Mesenchymal stem cell (in vitro differentiated cells and primary cell): ENCODE results near the gene CRHR1.
A peak's percentile ranks its signal among the peaks of the same experiment; 100 is the strongest.

Experiments
- DNase-seq: peaks from one replicate; pipeline ENCODE4 v3.0.0-alpha.2; 2013
- H2AFZ ChIP-seq: one replicate; pipeline ENCODE4 v1.6.1; 2013; ENCODE audit warnings: low read depth, mild to moderate bottlenecking, control low read depth, inconsistent platforms, low read length, moderate library complexity
- H2AK5ac ChIP-seq: 2 replicates; pipeline ENCODE4 v1.6.1; 2013; ENCODE audit warnings: low read length, moderate library complexity, mild to moderate bottlenecking, inconsistent platforms; ENCODE audit not compliant: severe bottlenecking
- H2BK120ac ChIP-seq: one replicate; pipeline ENCODE4 v1.6.1; 2013; ENCODE audit warnings: low read depth, mild to moderate bottlenecking, inconsistent platforms, low read length, moderate library complexity
- H2BK12ac ChIP-seq, 2 experiments: one replicate each; pipeline ENCODE4 v1.6.1; 2013; ENCODE audit warnings: inconsistent platforms in 2 of 2, low read length in 2 of 2, mild to moderate bottlenecking in 2 of 2, moderate library complexity in 2 of 2, control low read depth in 1 of 2
- H2BK15ac ChIP-seq: one replicate; pipeline ENCODE4 v1.6.1; 2013; ENCODE audit warnings: mild to moderate bottlenecking, low read depth, inconsistent platforms; ENCODE audit not compliant: poor library complexity, severe bottlenecking
- H2BK5ac ChIP-seq: 2 replicates; pipeline ENCODE4 v1.6.1; 2013; ENCODE audit warnings: low read depth, mild to moderate bottlenecking, low read length, control low read depth, inconsistent platforms; ENCODE audit not compliant: poor library complexity, severe bottlenecking
- H3K14ac ChIP-seq, 2 experiments: one replicate each; pipeline ENCODE4 v1.6.1; 2013; ENCODE audit warnings: inconsistent platforms in 2 of 2, low read length in 2 of 2, control low read depth in 1 of 2, mild to moderate bottlenecking in 1 of 2, moderate library complexity in 1 of 2
- H3K18ac ChIP-seq, 2 experiments: one replicate each; pipeline ENCODE4 v1.6.1; 2013; ENCODE audit warnings: inconsistent platforms in 2 of 2, low read length in 2 of 2, control low read depth in 1 of 2, low read depth in 1 of 2, mild to moderate bottlenecking in 1 of 2
- H3K23ac ChIP-seq, 2 experiments: one replicate each; pipeline ENCODE4 v1.6.1; 2013; ENCODE audit warnings: inconsistent platforms in 2 of 2, low read length in 2 of 2, mild to moderate bottlenecking in 2 of 2, moderate library complexity in 2 of 2, control low read depth in 1 of 2
- H3K27ac ChIP-seq: 2 replicates; pipeline ENCODE4 v1.5.1; 2013; ENCODE audit warnings: mild to moderate bottlenecking, moderate library complexity, low read length, control low read depth, inconsistent platforms; ENCODE audit not compliant: poor library complexity, severe bottlenecking
- H3K27me3 ChIP-seq, 2 experiments: 2 replicates each; pipeline versions ENCODE4 v1.6.1 to v1.7.0; 2013; ENCODE audit warnings: low read length in 2 of 2, mild to moderate bottlenecking in 2 of 2, moderate library complexity in 2 of 2, control low read depth in 1 of 2, inconsistent platforms in 1 of 2; ENCODE audit not compliant: control insufficient read depth in 1 of 2, insufficient read depth in 1 of 2
- H3K36me3 ChIP-seq, 2 experiments: 2 replicates each; pipeline versions ENCODE4 v1.6.1 to v1.7.0; 2013; ENCODE audit warnings: low read length in 2 of 2, control low read depth in 1 of 2, inconsistent platforms in 1 of 2, low read depth in 1 of 2, mild to moderate bottlenecking in 1 of 2; ENCODE audit not compliant: insufficient read depth in 2 of 2, control insufficient read depth in 1 of 2
- H3K4ac ChIP-seq, 2 experiments: one replicate each; pipeline ENCODE4 v1.6.1; 2013; ENCODE audit warnings: inconsistent platforms in 2 of 2, low read length in 2 of 2, mild to moderate bottlenecking in 2 of 2, moderate library complexity in 2 of 2, control low read depth in 1 of 2, low read depth in 1 of 2
- H3K4me1 ChIP-seq: 2 replicates; pipeline ENCODE4 v1.6.1; 2013; ENCODE audit warnings: low read depth, low read length, control low read depth; ENCODE audit not compliant: control insufficient read depth, insufficient read depth
- H3K4me2 ChIP-seq: 2 replicates; pipeline ENCODE4 v1.6.1; 2013; ENCODE audit warnings: low read length, mild to moderate bottlenecking, inconsistent platforms; ENCODE audit not compliant: poor library complexity, severe bottlenecking
- H3K4me3 ChIP-seq, 2 experiments: 2 replicates each; pipeline versions ENCODE4 v1.5.1 to v1.7.0; 2013; ENCODE audit warnings: low read length in 2 of 2, mild to moderate bottlenecking in 2 of 2, control low read depth in 1 of 2, low read depth in 1 of 2; ENCODE audit not compliant: insufficient read depth in 1 of 2
- H3K79me1 ChIP-seq: replicated peaks from 2 replicates; pipeline ENCODE4 v1.6.1; 2013; ENCODE audit warnings: mild to moderate bottlenecking, control low read depth, low read length, inconsistent platforms; ENCODE audit not compliant: poor library complexity, severe bottlenecking
- H3K9ac ChIP-seq: 2 replicates; pipeline ENCODE4 v1.7.0; 2013; ENCODE audit warnings: mild to moderate bottlenecking, low read length, moderate library complexity
- H3K9me3 ChIP-seq: 2 replicates; pipeline ENCODE4 v1.7.0; 2013; ENCODE audit warnings: mild to moderate bottlenecking, low read length; ENCODE audit not compliant: control insufficient read depth
- H4K8ac ChIP-seq: one replicate; pipeline ENCODE4 v1.6.1; 2013; ENCODE audit warnings: inconsistent platforms, mild to moderate bottlenecking, low read length, moderate library complexity
- H4K91ac ChIP-seq: one replicate; pipeline ENCODE4 v1.6.1; 2013; ENCODE audit warnings: mild to moderate bottlenecking, low read length, inconsistent platforms
- WGBS: methylation state at CpG from one replicate; pipeline ENCODE4 v1.1.7; 2013; ENCODE audit warnings: mixed read lengths; 5-methylcytosine and 5-hydroxymethylcytosine counted together

The CRHR1 gene

GRCh38 chr17:45782889-45783592 lies 1.1 kb upstream of the CRHR1 start:
- Histone ChIP-seq H4K8ac (no peak overlapping the region), H3K18ac (no peak overlapping the region), H3K27ac (no peak overlapping the region), H2BK12ac (no peak overlapping the region), H2BK15ac (no peak overlapping the region), H2BK5ac (no peak overlapping the region), H3K79me1 (no peaks in the 10 kb centered on the region), H3K4me2 (no peak overlapping the region), H2AFZ (no peak overlapping the region), H2AK5ac (no peak overlapping the region), H3K9ac (no peak overlapping the region), H3K4me1 (peaks cover 20% of the 10 kb centered on the region), H3K4me3 (no peak overlapping the region), H3K4ac (no peak overlapping the region), H3K23ac (peak overlapping the region in 1 of 2 experiments; percentile 42), H2BK120ac (no peak overlapping the region), H3K36me3 (no peaks in the 10 kb centered on the region), H3K14ac (no peak overlapping the region), H3K27me3 (peaks cover 87 to 89% of the 10 kb centered on the region in 2 experiments), H4K91ac (no peak overlapping the region), H3K9me3 (no peaks in the 10 kb centered on the region)
- WGBS = 10% methylated on average over 27 of the region's 32 CpGs
- DNase-seq = peak; percentile 8

- Histone ChIP-seq H3K36me3 (no peaks in the 10 kb centered on the region), H3K4ac (no peak overlapping the region), H2AFZ (no peak overlapping the region), H3K4me2 (peak overlapping the region; percentile 84), H3K9ac (no peak overlapping the region), H3K4me1 (peaks cover 20% of the 10 kb centered on the region), H4K91ac (no peak overlapping the region), H4K8ac (no peak overlapping the region), H3K14ac (no peak overlapping the region), H2AK5ac (no peak overlapping the region), H3K79me1 (no peaks in the 10 kb centered on the region), H2BK5ac (no peak overlapping the region), H3K27me3 (peaks cover 89 to 91% of the 10 kb centered on the region in 2 experiments), H3K27ac (no peak overlapping the region), H2BK15ac (no peak overlapping the region), H3K9me3 (no peaks in the 10 kb centered on the region), H3K23ac (no peak overlapping the region), H3K4me3 (peak overlapping the region in 1 of 2 experiments; percentile 43), H3K18ac (no peak overlapping the region), H2BK12ac (no peak overlapping the region), H2BK120ac (no peak overlapping the region)
- WGBS = 1% methylated on average over 46 of the region's 64 CpGs
- DNase-seq = no peak
These were observed 377 bp upstream of the CRHR1 start for GRCh38 chr17:45783593-45784292.

GRCh38 chr17:45784741-45785479 lies 790 bp downstream of the CRHR1 start:
- Histone ChIP-seq H2BK12ac (no peak overlapping the region), H2AK5ac (no peak overlapping the region), H3K9ac (no peak overlapping the region), H3K4me1 (peaks cover 20% of the 10 kb centered on the region), H2BK120ac (no peak overlapping the region), H3K23ac (peak overlapping the region in 1 of 2 experiments; percentile 98), H3K4me2 (peak overlapping the region; percentile 63), H3K18ac (no peak overlapping the region), H2BK15ac (no peak overlapping the region), H3K9me3 (no peaks in the 10 kb centered on the region), H3K36me3 (no peaks in the 10 kb centered on the region), H3K27ac (no peak overlapping the region), H3K4me3 (peak overlapping the region in 1 of 2 experiments; percentile 22), H3K4ac (no peak overlapping the region), H4K91ac (no peak overlapping the region), H4K8ac (no peak overlapping the region), H2BK5ac (no peak overlapping the region), H3K79me1 (no peaks in the 10 kb centered on the region), H2AFZ (no peak overlapping the region), H3K14ac (no peak overlapping the region), H3K27me3 (peaks cover 92 to 93% of the 10 kb centered on the region in 2 experiments)
- peak; percentile 25 for DNase-seq
- WGBS = 1% methylated on average over 78 of the region's 82 CpGs
